Stimulated activated CD8-positive, alpha-beta memory T cell treated with anti-CD3 and anti-CD28 coated beads, Interleukin-4, amount 100 ng/mL, for 4 hours (primary cell): ENCODE data around the gene PDK2.
A peak's percentile ranks its signal among the peaks of the same experiment; 100 is the strongest.

ENCODE experiments used
- DNase-seq, 2 donors: peaks; one replicate each; pipeline ENCODE4 v3.0.0-alpha.2; 2020; ENCODE audit warnings: low read depth in 2 of 2, low spot score in 1 of 2

Gene PDK2

GRCh38 chr17:50078430-50078829 lies 16.7 kb upstream of the PDK2 start:
- no peak for DNase-seq

DNA sequence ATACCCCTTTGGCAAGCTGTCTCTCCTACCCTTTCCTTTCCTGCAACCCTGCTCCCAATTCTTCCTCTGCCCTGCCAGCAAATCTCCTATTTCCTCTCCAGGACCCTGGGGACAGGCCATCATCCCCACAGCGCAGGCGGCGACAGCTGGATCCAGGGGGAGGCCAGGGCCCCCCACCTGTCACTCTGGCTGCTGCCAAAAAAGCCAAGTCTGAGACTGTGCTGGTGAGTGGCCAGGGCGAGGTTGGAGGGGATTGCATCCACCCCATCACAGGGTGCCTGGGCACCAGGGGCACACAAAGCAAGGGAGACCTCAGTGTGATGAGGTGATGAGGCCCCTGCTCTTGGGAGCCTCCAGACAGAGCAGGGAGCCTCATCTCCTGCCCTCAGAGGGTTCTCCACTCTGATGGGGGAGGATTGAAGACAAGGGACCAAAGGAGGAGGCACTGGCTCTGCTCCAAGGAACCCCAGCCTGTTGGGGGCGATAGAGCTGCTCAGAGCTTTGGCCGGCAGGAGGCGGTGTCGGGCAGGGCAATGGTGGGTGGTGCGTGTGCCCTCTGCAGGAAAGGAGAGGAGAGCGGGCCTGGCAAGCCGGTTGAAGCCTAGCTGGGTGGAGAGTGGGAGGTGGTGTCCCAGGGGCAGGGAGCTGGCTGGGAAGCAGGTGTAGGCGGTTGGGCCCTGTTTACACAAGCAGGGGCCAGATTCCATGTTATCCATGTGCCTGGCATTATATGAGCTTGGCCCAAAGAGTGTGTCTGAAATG lies 15.6 kb upstream of the PDK2 start:
- no peak for DNase-seq

GRCh38 chr17:50080096-50080480 lies 15.1 kb upstream of the PDK2 start:
- DNase-seq, result no peak

DNA sequence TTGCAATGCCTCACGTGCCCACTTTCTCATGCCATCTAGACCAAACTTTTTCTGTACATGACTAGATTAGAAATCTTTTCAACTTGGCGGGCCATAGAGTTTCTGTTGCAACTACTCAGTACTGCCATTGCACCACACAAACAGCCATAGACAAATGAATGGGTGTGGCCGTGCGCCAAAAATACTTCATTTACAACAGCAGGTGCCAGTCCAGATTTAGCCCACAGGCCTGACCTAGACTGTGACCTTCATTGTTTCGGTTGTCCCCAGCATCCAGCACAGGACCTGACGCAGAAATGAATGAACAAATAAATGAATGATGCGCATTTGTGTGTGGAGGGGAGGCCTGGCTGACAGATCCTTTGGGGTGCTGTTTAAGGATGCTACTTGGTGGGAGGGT lies 14.3 kb upstream of the PDK2 start:
- no peak for DNase-seq

DNA sequence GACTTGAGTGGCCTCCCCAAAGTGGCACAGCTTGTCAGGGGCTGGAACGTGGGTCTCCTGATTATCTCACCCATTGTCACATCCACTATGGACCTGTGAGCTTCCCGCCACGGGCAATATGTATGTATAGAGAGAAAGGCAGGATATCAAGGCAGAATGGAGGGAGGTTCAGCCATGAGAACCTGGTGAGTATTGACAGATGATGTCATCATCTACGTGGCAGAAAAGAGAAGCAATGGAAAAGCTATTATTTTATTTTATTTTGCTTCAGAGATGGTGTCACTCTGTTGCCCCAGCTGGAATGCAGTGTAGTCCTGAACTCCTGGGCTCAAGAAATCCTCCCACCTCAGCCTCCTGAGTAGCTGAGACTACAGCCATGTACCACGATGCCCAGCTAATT lies 13.4 kb upstream of the PDK2 start:
- DNase-seq, result no peak

- DNase-seq, result peak; percentile 35 to 59
Measured at GRCh38 chr17:50087246-50087911, 7.8 kb upstream of the PDK2 start.

DNA sequence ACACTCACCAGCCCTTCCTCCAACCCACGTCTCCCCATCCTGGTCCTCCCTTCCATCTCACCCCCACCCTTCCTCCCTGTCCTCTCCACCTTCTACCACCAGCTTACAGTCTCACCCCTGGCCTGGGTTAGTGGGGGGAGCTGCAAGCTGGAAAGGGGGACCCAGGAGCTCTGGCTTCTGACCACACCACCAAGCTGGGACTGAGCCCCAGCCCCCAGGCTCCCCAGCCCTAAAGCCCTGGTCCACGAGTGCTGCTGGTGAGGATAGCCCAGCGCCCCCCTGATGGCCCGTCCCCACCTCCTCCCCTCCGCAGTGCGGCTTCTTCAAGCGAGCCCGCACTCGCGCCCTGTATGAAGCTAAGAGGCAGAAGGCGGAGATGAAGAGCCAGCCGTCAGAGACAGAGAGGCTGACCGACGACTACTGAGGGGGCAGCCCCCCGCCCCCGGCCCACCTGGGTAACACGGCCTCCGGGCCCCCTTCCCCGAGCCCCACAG lies 7.2 kb upstream of the PDK2 start:
- DNase-seq, result no peak

GRCh38 chr17:50088952-50089825 lies 6.0 kb upstream of the PDK2 start:
- no peak for DNase-seq

GRCh38 chr17:50090071-50090470 lies 5.1 kb upstream of the PDK2 start:
- DNase-seq, result no peak

- no peak for DNase-seq
Measured at GRCh38 chr17:50090971-50091917, 3.9 kb upstream of the PDK2 start.

DNA sequence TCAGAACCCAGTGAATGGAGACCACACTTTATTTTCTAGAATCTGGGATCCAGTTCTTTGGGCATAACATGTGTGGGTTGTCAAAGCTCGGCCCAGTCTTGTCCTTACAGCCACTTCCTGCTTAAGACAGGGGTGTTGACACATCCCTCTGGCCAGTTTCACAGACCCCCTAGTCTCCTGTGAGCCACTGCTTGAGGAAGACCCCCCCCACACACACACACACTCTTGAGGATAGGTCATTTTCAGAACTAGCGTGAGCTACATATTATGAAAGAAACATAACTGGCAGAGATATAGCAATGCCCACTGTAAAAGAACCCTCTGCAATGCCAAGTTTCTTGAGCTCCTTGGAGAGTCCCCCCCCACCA lies 3.2 kb upstream of the PDK2 start:
- DNase-seq, result no peak

GRCh38 chr17:50093246-50093645 lies 1.9 kb upstream of the PDK2 start:
- DNase-seq, result no peak

GRCh38 chr17:50093807-50094206 lies 1.3 kb upstream of the PDK2 start:
- DNase-seq, result no peak

GRCh38 chr17:50094243-50094752 lies 853 bp upstream of the PDK2 start:
- DNase-seq, result peak; percentile 70 to 91

DNA sequence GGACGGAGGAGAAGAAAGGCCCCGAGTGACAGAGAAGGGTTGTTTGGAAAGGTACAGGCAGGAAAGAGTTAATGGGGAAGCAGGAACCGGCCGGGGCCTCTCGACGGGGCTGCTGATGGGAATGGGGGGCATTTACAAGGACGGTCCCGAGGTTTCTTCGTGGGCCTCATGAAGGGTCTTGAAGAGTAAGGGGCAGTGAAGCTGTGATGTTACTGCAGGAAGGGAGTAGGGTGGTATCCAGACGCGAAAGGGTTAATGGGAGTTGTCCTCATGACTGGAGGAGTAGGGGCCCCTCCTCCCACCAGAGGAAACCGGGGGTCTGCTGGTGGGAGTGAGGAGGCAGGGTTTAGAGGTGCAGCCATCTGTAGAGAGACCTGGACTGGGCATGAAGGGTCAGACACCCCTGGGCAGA lies 481 bp downstream of the PDK2 start:
- DNase-seq, result no peak

GRCh38 chr17:50096092-50096491 lies 941 bp downstream of the PDK2 start:
- DNase-seq, result no peak

DNA sequence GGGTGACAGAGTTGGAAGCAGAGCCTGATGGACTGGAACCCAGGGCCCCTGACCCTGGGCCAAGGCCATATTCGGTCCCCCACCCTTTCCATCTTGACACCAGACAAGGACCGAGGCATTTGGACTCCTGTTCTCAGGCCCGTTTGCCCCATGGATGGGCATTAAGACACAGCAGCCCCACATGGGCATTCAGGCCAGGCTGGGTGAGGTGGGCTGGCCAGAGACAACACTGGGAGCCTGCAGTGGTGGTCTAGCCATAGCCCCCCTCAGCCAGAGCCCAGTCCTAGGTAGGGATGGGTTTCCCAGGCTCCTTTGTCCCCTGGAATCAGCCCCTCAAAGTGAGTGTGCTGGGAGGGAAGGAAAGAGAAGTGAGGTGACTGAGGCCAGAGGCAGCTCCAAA lies 1.6 kb downstream of the PDK2 start:
- no peak for DNase-seq

- no peak for DNase-seq
Measured at GRCh38 chr17:50097455-50097854, 2.3 kb downstream of the PDK2 start.

DNA sequence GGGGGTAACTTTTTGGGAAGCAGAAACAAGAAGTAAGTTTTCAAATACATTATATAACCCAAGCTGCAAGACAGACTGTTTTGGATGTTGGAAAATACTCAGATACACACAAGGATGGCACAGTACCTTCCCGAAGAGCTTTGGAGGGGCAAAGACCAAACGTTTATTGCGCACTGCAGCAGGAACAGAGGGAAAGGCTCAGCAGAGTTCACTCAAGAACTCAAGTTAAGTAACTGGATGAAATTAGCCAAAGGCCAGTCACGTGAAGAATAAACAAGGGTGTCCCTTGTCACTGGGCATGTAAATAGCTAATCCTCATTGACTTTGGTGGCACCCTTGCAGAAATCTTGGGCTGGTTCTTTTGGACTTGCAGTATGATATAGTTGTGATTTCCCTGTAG lies 2.8 kb downstream of the PDK2 start:
- DNase-seq, result no peak

- DNase-seq, result no peak
Measured at GRCh38 chr17:50098583-50098982, 3.4 kb downstream of the PDK2 start.

GRCh38 chr17:50099003-50099402 lies 3.9 kb downstream of the PDK2 start:
- no peak for DNase-seq
